ENCODE measurements around the gene ZNF526. TPM values are rescaled to one million over a fixed set of nuclear protein-coding genes. Genes with fewer than 3 reads are reported as not detected.

ZNF526 gene
- total and polyA plus RNA-seq, 9 of the 15 experiments (the other 6 are each of a cell fraction or from before 2014, with no cell fraction given), result 1.3 to 17.9 (median 6.2) TPM

DNA sequence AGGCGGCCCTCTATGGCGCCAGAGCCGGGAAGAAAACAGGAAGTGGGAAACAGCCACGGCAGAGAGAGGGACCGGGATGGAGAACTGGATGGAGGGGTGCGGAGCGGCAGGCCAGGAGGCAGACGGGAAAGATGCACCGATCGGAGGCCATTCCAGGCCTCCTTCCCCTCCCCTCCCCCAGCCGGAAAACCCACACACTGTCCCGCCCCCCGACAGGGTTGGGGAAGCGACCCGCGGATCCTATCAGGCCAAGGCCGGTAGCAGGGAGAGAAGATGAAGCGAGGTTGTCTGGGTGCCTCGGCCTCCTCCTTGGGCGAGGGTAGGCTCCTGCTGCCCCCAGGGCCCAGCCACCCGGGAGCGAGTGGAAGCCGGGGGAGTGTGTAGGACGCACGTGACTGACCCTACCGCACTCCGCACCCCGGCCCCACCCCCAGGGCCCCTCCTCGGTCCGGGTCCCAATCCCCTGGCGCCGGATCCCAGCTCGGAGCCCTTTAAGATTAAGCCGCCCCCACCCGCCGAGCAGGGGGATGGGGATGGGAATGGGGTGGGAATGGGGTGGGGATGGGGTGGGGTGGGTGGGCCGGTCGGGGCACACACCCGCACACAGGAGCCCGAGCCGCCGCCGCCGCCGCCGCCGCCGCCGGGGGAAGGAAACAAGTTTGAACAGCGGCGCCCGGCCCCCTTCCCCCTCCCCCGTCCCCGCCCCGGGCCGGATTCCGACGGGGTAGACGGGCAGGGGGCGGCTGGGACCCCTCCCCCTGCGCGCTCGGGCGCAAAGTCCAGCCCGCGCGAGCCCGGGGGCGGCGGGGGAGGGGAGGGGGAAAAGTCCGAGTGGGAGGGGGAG is 33.4 kb downstream of the ZNF526 start (continued):
- TF ChIP-seq, protein P1, sequence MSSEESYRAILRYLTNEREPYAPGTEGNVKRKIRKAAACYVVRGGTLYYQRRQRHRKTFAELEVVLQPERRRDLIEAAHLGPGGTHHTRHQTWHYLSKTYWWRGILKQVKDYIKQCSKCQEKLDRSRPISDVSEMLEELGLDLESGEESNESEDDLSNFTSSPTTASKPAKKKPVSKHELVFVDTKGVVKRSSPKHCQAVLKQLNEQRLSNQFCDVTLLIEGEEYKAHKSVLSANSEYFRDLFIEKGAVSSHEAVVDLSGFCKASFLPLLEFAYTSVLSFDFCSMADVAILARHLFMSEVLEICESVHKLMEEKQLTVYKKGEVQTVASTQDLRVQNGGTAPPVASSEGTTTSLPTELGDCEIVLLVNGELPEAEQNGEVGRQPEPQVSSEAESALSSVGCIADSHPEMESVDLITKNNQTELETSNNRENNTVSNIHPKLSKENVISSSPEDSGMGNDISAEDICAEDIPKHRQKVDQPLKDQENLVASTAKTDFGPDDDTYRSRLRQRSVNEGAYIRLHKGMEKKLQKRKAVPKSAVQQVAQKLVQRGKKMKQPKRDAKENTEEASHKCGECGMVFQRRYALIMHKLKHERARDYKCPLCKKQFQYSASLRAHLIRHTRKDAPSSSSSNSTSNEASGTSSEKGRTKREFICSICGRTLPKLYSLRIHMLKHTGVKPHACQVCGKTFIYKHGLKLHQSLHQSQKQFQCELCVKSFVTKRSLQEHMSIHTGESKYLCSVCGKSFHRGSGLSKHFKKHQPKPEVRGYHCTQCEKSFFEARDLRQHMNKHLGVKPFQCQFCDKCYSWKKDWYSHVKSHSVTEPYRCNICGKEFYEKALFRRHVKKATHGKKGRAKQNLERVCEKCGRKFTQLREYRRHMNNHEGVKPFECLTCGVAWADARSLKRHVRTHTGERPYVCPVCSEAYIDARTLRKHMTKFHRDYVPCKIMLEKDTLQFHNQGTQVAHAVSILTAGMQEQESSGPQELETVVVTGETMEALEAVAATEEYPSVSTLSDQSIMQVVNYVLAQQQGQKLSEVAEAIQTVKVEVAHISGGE (CRISPR knock-in tag; IDR thresholded peaks at IDR 0.05), result no peak
- no peak for TF ChIP-seq RFX7 (CRISPR knock-in tag; IDR thresholded peaks at IDR 0.05)
- TF ChIP-seq, protein P2, sequence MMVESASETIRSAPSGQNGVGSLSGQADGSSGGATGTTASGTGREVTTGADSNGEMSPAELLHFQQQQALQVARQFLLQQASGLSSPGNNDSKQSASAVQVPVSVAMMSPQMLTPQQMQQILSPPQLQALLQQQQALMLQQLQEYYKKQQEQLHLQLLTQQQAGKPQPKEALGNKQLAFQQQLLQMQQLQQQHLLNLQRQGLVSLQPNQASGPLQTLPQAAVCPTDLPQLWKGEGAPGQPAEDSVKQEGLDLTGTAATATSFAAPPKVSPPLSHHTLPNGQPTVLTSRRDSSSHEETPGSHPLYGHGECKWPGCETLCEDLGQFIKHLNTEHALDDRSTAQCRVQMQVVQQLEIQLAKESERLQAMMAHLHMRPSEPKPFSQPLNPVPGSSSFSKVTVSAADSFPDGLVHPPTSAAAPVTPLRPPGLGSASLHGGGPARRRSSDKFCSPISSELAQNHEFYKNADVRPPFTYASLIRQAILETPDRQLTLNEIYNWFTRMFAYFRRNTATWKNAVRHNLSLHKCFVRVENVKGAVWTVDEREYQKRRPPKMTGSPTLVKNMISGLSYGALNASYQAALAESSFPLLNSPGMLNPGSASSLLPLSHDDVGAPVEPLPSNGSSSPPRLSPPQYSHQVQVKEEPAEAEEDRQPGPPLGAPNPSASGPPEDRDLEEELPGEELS (CRISPR knock-in tag; IDR thresholded peaks at IDR 0.05; ENCODE audit: borderline replicate concordance), result no peak
- TF ChIP-seq ZNF707 (CRISPR knock-in tag; conservative IDR thresholded peaks at IDR 0.05), result no peak
- TF ChIP-seq, protein P3, sequence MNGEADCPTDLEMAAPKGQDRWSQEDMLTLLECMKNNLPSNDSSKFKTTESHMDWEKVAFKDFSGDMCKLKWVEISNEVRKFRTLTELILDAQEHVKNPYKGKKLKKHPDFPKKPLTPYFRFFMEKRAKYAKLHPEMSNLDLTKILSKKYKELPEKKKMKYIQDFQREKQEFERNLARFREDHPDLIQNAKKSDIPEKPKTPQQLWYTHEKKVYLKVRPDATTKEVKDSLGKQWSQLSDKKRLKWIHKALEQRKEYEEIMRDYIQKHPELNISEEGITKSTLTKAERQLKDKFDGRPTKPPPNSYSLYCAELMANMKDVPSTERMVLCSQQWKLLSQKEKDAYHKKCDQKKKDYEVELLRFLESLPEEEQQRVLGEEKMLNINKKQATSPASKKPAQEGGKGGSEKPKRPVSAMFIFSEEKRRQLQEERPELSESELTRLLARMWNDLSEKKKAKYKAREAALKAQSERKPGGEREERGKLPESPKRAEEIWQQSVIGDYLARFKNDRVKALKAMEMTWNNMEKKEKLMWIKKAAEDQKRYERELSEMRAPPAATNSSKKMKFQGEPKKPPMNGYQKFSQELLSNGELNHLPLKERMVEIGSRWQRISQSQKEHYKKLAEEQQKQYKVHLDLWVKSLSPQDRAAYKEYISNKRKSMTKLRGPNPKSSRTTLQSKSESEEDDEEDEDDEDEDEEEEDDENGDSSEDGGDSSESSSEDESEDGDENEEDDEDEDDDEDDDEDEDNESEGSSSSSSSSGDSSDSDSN (IDR thresholded peaks at IDR 0.05; ENCODE audit: borderline replicate concordance in 1 of 2, low read depth in 2 of 2, low read length in 2 of 2), result 0 out of 4 replicates have a peak, but pooled peaks of 1 of the 2 experiments have one; percentile 40
- no peak for TF ChIP-seq POU5F1 (IDR thresholded peaks at IDR 0.05; ENCODE audit: borderline replicate concordance, low read depth, low read length, partially characterized antibody)
- TF ChIP-seq TEAD1 (CRISPR knock-in tag; IDR thresholded peaks at IDR 0.05), result no peak
- no peak for TF ChIP-seq BDP1 (IDR thresholded peaks at IDR 0.05; ENCODE audit: insufficient read depth, insufficient read length)
- TF ChIP-seq, protein P4, sequence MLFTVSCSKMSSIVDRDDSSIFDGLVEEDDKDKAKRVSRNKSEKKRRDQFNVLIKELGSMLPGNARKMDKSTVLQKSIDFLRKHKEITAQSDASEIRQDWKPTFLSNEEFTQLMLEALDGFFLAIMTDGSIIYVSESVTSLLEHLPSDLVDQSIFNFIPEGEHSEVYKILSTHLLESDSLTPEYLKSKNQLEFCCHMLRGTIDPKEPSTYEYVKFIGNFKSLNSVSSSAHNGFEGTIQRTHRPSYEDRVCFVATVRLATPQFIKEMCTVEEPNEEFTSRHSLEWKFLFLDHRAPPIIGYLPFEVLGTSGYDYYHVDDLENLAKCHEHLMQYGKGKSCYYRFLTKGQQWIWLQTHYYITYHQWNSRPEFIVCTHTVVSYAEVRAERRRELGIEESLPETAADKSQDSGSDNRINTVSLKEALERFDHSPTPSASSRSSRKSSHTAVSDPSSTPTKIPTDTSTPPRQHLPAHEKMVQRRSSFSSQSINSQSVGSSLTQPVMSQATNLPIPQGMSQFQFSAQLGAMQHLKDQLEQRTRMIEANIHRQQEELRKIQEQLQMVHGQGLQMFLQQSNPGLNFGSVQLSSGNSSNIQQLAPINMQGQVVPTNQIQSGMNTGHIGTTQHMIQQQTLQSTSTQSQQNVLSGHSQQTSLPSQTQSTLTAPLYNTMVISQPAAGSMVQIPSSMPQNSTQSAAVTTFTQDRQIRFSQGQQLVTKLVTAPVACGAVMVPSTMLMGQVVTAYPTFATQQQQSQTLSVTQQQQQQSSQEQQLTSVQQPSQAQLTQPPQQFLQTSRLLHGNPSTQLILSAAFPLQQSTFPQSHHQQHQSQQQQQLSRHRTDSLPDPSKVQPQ (CRISPR knock-in tag; IDR thresholded peaks at IDR 0.05; ENCODE audit: borderline replicate concordance), result no peak
- TF ChIP-seq ELF2 (CRISPR knock-in tag; IDR thresholded peaks at IDR 0.05), result no peak
- TF ChIP-seq NR1H2 (CRISPR knock-in tag; IDR thresholded peaks at IDR 0.05), result no peak
- TF ChIP-seq SMARCA5 (IDR thresholded peaks at IDR 0.05), result no peak
- TF ChIP-seq DDX20 (tag; IDR thresholded peaks at IDR 0.05; ENCODE audit: low read depth), result no peak
- TF ChIP-seq BHLHE40 (IDR thresholded peaks at IDR 0.05; ENCODE audit: low read length), result peak; percentile 81
- no peak for TF ChIP-seq ZFP36 (IDR thresholded peaks at IDR 0.05; ENCODE audit: low read depth, low read length, partially characterized antibody)

Measured in K562 (cell line).